GM21423 (cell line): Measurements from ENCODE around the gene TPK1.
"Not testable (repeated sequence)": the region's sequence is repeated elsewhere in the genome, so short reads cannot be mapped to it uniquely, and the experiment has no call there.

Experiments used
- ATAC-seq: cut with Tn5 transposase; IDR thresholded peaks from one replicate; pipeline ENCODE4 v1.9.1; 2021; ENCODE audit warnings: mild to moderate bottlenecking, moderate library complexity; ENCODE audit not compliant: unreplicated experiment

TPK1 gene

GRCh38 chr7:144650439-144650838 lies 185.4 kb downstream of the TPK1 start:
- no peak for ATAC-seq

- ATAC-seq = no peak
Measured at GRCh38 chr7:144649120-144649519, 186.7 kb downstream of the TPK1 start.

GRCh38 chr7:144641389-144642044 lies 194.3 kb downstream of the TPK1 start:
- no peak for ATAC-seq

GRCh38 chr7:144632724-144633123 lies 203.1 kb downstream of the TPK1 start:
- no peak for ATAC-seq

- no peak for ATAC-seq
Measured at GRCh38 chr7:144629598-144629997, 206.3 kb downstream of the TPK1 start.

- ATAC-seq = no peak
Measured at GRCh38 chr7:144629011-144629410, 206.8 kb downstream of the TPK1 start.

- no peak for ATAC-seq
Measured at GRCh38 chr7:144628176-144628575, 207.7 kb downstream of the TPK1 start.

- ATAC-seq = no peak
Measured at GRCh38 chr7:144622745-144623144, 213.1 kb downstream of the TPK1 start.

GRCh38 chr7:144606261-144606660 lies 229.6 kb downstream of the TPK1 start:
- ATAC-seq = no peak

- ATAC-seq = no peak
Measured at GRCh38 chr7:144596953-144597352, 238.9 kb downstream of the TPK1 start.

- no peak for ATAC-seq
Measured at GRCh38 chr7:144594580-144594979, 241.3 kb downstream of the TPK1 start.

- ATAC-seq = no peak
Measured at GRCh38 chr7:144588559-144589051, 247.2 kb downstream of the TPK1 start.

GRCh38 chr7:144587701-144588100 lies 248.2 kb downstream of the TPK1 start:
- ATAC-seq = no peak

GRCh38 chr7:144584726-144585125 lies 251.1 kb downstream of the TPK1 start:
- no peak for ATAC-seq

GRCh38 chr7:144579687-144580086 lies 256.2 kb downstream of the TPK1 start:
- no peak for ATAC-seq

- ATAC-seq = no peak
Measured at GRCh38 chr7:144575456-144575855, 260.4 kb downstream of the TPK1 start.

- not testable (repeated sequence) for ATAC-seq
Measured at GRCh38 chr7:144574753-144575152, 261.1 kb downstream of the TPK1 start.

GRCh38 chr7:144568233-144568632 lies 267.6 kb downstream of the TPK1 start:
- ATAC-seq = no peak

- no peak for ATAC-seq
Measured at GRCh38 chr7:144565586-144565985, 270.3 kb downstream of the TPK1 start.

- ATAC-seq = no peak
Measured at GRCh38 chr7:144549861-144550260, 286.0 kb downstream of the TPK1 start.

- no peak for ATAC-seq
Measured at GRCh38 chr7:144548556-144548955, 287.3 kb downstream of the TPK1 start.

GRCh38 chr7:144547888-144548287 lies 288.0 kb downstream of the TPK1 start:
- ATAC-seq = no peak

GRCh38 chr7:144546782-144547181 lies 289.1 kb downstream of the TPK1 start:
- no peak for ATAC-seq
